ENCODE data around the gene TUBGCP6. TPM values are rescaled to one million over a fixed set of nuclear protein-coding genes. Genes with fewer than 3 reads are reported as not detected.

TUBGCP6 gene
- total RNA-seq, 1 donor from 2014 or later: 45.4 TPM

DNA sequence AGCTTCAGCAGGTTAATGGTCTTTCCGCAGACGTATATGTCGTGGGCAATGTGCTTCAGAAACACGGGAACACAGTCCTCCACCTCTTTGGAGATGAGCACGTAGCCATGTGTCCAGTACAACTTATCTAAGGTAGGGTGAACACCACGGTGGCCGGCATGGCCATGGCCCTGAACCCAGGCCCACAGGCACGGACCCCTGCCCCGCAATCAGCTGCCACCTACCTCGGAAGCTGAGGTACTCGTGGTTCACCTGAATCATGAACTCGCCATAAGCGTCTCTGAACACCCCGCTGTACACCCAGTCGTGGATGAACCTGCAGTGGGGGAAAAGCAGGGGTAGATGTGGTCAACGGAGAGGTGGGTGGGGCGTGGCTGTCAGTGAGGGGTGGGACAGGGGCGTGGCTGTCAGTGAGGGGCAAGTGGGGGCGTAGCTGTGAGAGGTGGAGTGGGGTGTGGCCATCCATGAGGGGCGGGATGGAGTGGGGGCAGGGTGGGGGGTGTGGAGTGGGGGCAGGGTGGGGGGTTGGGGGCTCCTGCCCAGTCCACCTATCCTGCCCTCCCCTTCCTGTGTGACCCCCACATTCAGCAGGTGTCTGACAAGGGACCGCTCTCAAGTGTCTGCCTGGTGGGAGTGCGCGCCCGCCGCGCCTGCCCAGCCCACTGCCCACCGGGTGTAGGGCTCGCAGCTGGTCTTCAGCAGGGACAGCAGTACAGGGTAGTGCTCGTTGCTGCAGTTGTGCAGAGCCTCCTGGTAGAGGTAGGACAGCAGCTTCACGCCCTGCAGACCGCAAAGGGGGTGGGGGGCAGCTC is 18.6 kb downstream of the TUBGCP6 start:
- Histone ChIP-seq H3K4me3 (no peak overlapping the region), H3K9me3 (no peaks in the 10 kb centered on the region), H3K4me1 (no peaks in the 10 kb centered on the region), H3K27ac (no peak overlapping the region), H3K27me3 (no peaks in the 10 kb centered on the region), H3K36me3 (peaks cover 0 to 70% of the 10 kb centered on the region in 2 donors)
- no peak for DNase-seq (ENCODE audit: extremely low spot score in 2 of 2)
- TF ChIP-seq POLR2A (IDR thresholded peaks at IDR 0.05) (no peak), POLR2AphosphoS5 (IDR thresholded peaks at IDR 0.05; ENCODE audit: insufficient read depth in 1 of 2, low read depth in 1 of 2) (no peak)
- TF ChIP-seq, protein P1, sequence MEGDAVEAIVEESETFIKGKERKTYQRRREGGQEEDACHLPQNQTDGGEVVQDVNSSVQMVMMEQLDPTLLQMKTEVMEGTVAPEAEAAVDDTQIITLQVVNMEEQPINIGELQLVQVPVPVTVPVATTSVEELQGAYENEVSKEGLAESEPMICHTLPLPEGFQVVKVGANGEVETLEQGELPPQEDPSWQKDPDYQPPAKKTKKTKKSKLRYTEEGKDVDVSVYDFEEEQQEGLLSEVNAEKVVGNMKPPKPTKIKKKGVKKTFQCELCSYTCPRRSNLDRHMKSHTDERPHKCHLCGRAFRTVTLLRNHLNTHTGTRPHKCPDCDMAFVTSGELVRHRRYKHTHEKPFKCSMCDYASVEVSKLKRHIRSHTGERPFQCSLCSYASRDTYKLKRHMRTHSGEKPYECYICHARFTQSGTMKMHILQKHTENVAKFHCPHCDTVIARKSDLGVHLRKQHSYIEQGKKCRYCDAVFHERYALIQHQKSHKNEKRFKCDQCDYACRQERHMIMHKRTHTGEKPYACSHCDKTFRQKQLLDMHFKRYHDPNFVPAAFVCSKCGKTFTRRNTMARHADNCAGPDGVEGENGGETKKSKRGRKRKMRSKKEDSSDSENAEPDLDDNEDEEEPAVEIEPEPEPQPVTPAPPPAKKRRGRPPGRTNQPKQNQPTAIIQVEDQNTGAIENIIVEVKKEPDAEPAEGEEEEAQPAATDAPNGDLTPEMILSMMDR (IDR thresholded peaks at IDR 0.05): no peak
- intact Hi-C loops (cut with DNase I): no loop called here

DNA sequence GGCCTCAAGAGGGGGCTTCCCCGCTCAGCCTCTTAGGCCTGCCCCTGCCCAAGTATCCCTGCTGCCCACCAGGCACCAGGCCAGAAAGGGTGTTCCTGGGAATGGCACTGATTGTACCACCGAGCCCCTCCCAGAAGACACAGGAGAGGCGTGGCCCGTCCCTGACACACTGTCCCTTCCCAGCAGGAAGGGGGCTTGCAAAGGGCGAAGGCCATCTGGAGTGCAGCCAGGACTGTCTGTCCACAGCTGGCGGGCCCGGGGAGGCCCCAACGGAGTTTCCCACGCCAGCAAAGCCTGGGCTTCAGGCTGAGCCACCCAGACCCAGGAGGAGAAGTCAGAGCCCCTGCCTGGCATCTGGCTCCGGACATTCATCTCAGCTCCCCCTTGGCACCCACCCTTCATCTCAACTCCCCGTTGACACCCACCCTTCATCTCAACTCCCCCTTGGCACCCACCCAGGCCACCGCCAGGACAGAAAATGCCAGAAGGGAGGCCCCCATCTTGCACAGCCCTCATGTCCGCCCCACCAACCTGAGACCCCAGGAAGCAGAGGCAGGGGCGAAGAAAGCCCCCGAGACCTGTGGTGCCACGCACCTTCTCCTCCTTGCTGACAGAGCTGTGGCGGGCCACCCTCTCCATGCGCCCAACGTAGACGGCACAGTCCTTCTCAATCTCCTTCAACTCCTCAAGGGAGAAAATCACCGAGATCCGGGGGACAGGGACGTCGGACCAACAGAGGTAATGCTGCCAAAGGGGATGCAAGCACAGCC is 19.4 kb downstream of the TUBGCP6 start:
- Histone ChIP-seq H3K27me3 (no peaks in the 10 kb centered on the region), H3K4me3 (no peak overlapping the region), H3K27ac (no peak overlapping the region), H3K4me1 (no peaks in the 10 kb centered on the region), H3K9me3 (no peaks in the 10 kb centered on the region), H3K36me3 (peaks cover 0 to 79% of the 10 kb centered on the region in 2 donors)
- DNase-seq (ENCODE audit: extremely low spot score in 2 of 2): no peak
- TF ChIP-seq, protein P1 (IDR thresholded peaks at IDR 0.05): no peak
- no peak for TF ChIP-seq POLR2AphosphoS5 (IDR thresholded peaks at IDR 0.05; ENCODE audit: insufficient read depth in 1 of 2, low read depth in 1 of 2)
- TF ChIP-seq POLR2A (IDR thresholded peaks at IDR 0.05): no peak
- intact Hi-C loops (cut with DNase I): no loop called here

DNA sequence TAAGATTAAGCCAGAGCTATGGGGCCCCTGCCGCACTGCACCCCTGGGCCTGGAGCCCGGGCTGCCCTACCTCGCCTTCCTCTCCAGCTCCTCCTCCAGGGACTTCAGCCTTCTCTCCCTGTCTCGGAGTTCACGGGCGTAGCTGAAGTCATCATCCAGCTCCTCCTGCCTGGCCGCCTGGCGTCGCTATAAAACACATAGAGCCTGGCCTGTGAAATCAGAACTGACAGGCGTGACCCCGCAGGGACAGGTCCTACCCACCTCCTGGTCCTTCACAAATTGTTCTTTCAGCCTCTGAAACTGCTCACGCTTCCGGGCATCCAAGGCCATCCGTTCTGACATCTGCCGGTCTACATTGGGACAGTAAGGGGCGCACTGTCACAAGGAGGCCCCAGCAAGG is 20.8 kb downstream of the TUBGCP6 start:
- no peak for DNase-seq (ENCODE audit: extremely low spot score in 2 of 2)
- Histone ChIP-seq H3K4me3 (no peak overlapping the region), H3K27me3 (no peaks in the 10 kb centered on the region), H3K36me3 (peaks cover 0 to 80% of the 10 kb centered on the region in 2 donors), H3K4me1 (no peaks in the 10 kb centered on the region), H3K27ac (no peak overlapping the region), H3K9me3 (no peaks in the 10 kb centered on the region)
- no peak for TF ChIP-seq POLR2AphosphoS5 (IDR thresholded peaks at IDR 0.05; ENCODE audit: insufficient read depth in 1 of 2, low read depth in 1 of 2)
- TF ChIP-seq POLR2A (IDR thresholded peaks at IDR 0.05): no peak
- TF ChIP-seq, protein P1 (IDR thresholded peaks at IDR 0.05): no peak
- intact Hi-C loops (cut with DNase I): no loop called here

DNA sequence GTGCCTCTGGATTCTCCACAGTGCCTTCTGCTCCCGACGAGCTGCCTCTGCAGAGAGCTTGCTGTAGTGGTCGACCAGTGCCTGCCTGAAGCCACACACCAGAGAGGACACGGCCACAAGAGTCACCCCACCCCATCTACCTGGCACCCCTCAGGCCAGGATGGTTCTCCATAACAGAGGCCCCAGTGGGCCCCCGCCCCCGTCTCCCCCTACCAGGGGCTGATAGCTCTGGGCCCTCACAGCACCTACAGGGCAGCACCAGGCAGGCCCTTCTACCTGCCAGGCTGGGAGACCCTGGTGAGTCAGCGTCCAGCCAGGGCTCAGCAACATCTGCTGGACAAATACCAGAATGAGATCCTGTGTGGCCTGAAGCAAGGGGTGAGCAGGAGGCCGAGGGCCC is 22.3 kb downstream of the TUBGCP6 start:
- no peak for DNase-seq (ENCODE audit: extremely low spot score in 2 of 2)
- H3K36me3 ChIP-seq: peaks cover 0 to 84% of the 10 kb centered on the region in 2 donors
- H3K27me3 ChIP-seq: no peaks in the 10 kb centered on the region

More for the DNA sequence above, 22.3 kb downstream of the TUBGCP6 start:
- no peak for TF ChIP-seq POLR2AphosphoS5 (IDR thresholded peaks at IDR 0.05; ENCODE audit: insufficient read depth in 1 of 2, low read depth in 1 of 2)
- TF ChIP-seq, protein P1 (IDR thresholded peaks at IDR 0.05): no peak
- TF ChIP-seq POLR2A (IDR thresholded peaks at IDR 0.05): no peak
- no peak overlapping the region for H3K27ac ChIP-seq
- no peaks in the 10 kb centered on the region for H3K9me3 ChIP-seq
- intact Hi-C loops (cut with DNase I): no loop called here
- no peak overlapping the region for H3K4me3 ChIP-seq
- H3K4me1 ChIP-seq: no peaks in the 10 kb centered on the region
